ENCODE results near the gene MMP24.
"Not testable (repeated sequence)": the region's sequence is repeated elsewhere in the genome, so short reads cannot be mapped to it uniquely, and the experiment has no call there.

The MMP24 gene

DNA sequence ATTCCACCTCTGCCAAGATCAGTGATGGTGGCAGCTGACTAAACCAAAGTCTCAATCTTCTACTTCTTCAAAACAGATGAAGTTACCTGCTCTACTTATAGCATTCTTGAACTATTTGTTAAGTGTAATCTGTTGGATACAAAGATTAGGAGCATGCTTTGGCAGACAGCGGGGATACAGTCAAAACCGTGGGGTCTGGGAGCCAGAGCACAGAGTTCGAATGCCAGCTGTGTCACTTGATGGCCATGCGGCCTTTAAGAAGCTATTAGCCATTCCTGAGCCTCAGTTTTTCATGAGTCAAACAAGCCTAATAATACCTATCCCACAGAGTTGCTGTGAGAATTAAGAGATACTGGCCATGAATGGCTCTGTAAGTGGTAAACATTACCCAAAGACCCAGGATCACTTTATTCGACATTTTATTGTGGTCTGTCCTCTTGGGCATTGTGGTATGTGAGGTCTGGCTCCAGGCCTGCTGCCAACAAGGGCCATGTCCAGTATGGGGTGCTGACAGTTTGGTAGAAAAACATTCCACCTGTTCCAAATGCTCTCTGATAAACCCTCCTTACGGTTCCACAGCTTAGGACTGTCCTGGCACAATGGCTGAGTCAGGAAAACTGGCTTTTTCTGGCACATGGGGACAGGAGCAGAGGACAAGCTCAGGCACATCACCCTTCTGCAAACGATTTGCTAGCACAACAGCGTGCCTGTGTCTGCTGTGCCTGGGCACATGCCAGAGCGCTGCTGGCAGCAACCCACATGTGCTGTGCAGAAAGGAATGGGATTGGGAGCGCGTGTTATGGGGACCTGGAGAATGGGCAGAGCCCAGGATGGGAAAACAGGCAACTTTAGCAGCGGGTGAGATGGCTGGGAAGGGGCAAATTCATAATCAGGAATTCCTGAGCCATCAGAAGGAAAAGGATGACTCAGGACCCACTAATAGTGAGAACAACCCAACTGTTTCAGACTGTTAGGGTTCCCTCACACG, 81.5 kb downstream of the MMP24 start:
- Histone ChIP-seq H3K9ac (peak overlapping the region in 1 of 11 experiments; percentile 6; a peak in 2 of 22 replicates), H3K4me2 (peak overlapping the region in 9 of 11 experiments; percentile 2 to 92 (median 32); a peak in 11 of 22 replicates), H3K27ac (peak overlapping the region in 2 of 11 experiments; percentile 76 to 87; a peak in 1 of 22 replicates), H4K20me1 (peaks cover 0 to 41% (median 0%) of the 10 kb centered on the region in 11 experiments; a peak in 3 of 22 replicates), H3K27me3 (no peaks in the 10 kb centered on the region), H3K4me1 (peaks cover 11 to 65% (median 31%) of the 10 kb centered on the region in 10 experiments; a peak in 19 of 20 replicates), H3K4me3 (no peak overlapping the region), H3K36me3 (peaks cover 16 to 71% (median 50%) of the 10 kb centered on the region in 11 experiments; a peak in 21 of 22 replicates), H3K9me3 (replicated peaks in 1 of 11) (no peaks in the 10 kb centered on the region)
- no peak for TF ChIP-seq Cebpa-rat (IDR thresholded peaks at IDR 0.05)

- Histone ChIP-seq H3K9ac (no peak overlapping the region), H3K9me3 (replicated peaks in 1 of 11) (no peaks in the 10 kb centered on the region), H3K27ac (no peak overlapping the region), H3K36me3 (peaks cover 17 to 67% (median 46%) of the 10 kb centered on the region in 11 experiments; a peak in 20 of 22 replicates), H3K27me3 (no peaks in the 10 kb centered on the region), H3K4me2 (no peak overlapping the region), H3K4me3 (no peak overlapping the region), H4K20me1 (peaks cover 0 to 23% (median 0%) of the 10 kb centered on the region in 11 experiments; a peak in 2 of 22 replicates), H3K4me1 (peaks cover 11 to 52% (median 33%) of the 10 kb centered on the region in 10 experiments)
- no peak for TF ChIP-seq Cebpa-rat (IDR thresholded peaks at IDR 0.05)
These were observed 84.9 kb downstream of the MMP24 start for GRCh38 chr20:35311409-35311808.

GRCh38 chr20:35311822-35312221, 85.3 kb downstream of the MMP24 start:
- Histone ChIP-seq H3K36me3 (peaks cover 15 to 63% (median 43%) of the 10 kb centered on the region in 11 experiments; a peak in 20 of 22 replicates), H3K4me3 (no peak overlapping the region), H3K9ac (no peak overlapping the region), H3K27ac (no peak overlapping the region), H3K4me2 (peak overlapping the region in 2 of 11 experiments; percentile 48 to 53; a peak in 3 of 22 replicates), H3K4me1 (peaks cover 11 to 52% (median 33%) of the 10 kb centered on the region in 10 experiments), H3K27me3 (no peaks in the 10 kb centered on the region), H4K20me1 (peaks cover 0 to 18% (median 0%) of the 10 kb centered on the region in 11 experiments; a peak in 2 of 22 replicates), H3K9me3 (replicated peaks in 1 of 11) (no peaks in the 10 kb centered on the region)
- no peak for TF ChIP-seq Cebpa-rat (IDR thresholded peaks at IDR 0.05)

DNA sequence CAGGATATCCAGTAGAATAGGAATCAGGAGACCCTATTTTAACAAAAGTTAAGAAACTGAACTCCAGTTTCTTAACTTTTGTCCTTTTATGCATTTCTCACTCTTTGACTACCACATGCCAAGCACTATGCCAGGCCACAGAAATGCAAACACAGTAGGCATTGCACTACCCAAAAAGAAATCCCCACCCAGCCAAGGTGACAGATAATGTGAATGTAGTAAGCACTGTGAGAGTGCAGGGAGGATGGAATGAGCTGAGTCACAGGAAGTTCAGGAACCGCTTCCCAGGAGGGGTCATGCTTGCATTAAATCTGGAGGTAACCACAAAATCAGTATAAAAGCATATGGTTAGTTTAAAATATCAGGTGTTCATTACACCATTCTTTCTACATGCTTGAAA, 85.8 kb downstream of the MMP24 start:
- Histone ChIP-seq H3K4me3 (no peak overlapping the region), H3K4me1 (peaks cover 10 to 51% (median 32%) of the 10 kb centered on the region in 10 experiments), H3K9me3 (replicated peaks in 1 of 11) (no peaks in the 10 kb centered on the region), H3K4me2 (peak overlapping the region in 5 of 11 experiments; percentile 4 to 60 (median 48); a peak in 8 of 22 replicates), H3K27ac (no peak overlapping the region), H3K36me3 (peaks cover 14 to 63% (median 43%) of the 10 kb centered on the region in 11 experiments; a peak in 20 of 22 replicates), H3K27me3 (no peaks in the 10 kb centered on the region), H3K9ac (no peak overlapping the region), H4K20me1 (peaks cover 0 to 13% (median 0%) of the 10 kb centered on the region in 11 experiments; a peak in 2 of 22 replicates)
- TF ChIP-seq Cebpa-rat (IDR thresholded peaks at IDR 0.05): no peak

DNA sequence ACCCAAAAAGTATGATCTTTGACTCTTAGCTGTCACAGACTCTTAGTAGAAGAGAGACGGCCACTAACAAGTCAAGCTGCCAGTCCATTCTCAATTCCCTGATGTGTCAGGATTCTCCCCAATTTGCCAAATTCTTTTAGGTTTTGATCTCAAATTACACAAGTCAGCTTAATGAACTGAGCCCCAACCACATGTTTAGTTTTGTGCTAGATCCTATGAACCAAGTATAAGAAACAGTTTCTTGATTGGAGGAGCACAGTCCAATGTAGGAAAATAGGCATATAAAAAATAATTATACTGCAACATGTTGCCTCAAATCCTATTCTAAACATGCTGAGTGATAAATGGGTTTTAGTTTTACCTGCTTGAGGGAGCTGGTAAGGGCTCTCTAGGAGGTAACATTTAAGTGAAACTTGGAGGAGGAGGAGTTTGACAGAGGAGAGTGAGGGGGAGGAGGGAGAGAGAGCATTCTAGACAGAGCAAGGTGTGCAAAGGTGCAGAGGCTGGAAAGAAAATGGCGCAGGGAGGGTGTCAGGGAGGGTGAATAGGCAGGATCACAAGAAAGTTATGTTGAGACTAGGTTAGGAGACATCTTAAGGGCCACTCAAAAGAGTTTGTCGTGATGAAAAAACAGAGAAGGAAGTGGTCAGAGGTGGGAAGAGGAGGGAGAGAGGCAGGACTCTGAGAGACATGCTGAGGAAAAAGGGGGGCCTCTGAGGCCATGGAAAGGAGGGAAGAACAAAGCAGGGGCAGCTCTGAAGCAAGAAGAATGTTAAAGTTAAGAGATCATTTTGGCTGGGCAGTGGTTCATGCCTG, 88.5 kb downstream of the MMP24 start:
- H3K9ac ChIP-seq: no peak overlapping the region
- H3K4me3 ChIP-seq: no peak overlapping the region
- no peaks in the 10 kb centered on the region for H3K9me3 ChIP-seq (replicated peaks in 1 of 11)
- H3K4me1 ChIP-seq: peaks cover 0 to 38% (median 22%) of the 10 kb centered on the region in 10 experiments; a peak in 16 of 20 replicates
- H3K27me3 ChIP-seq: no peaks in the 10 kb centered on the region
- H3K36me3 ChIP-seq: peaks cover 15 to 50% (median 33%) of the 10 kb centered on the region in 11 experiments; a peak in 19 of 22 replicates
- no peak overlapping the region for H3K27ac ChIP-seq
- peaks cover 0 to 12% (median 0%) of the 10 kb centered on the region in 11 experiments; a peak in 2 of 22 replicates for H4K20me1 ChIP-seq
- H3K4me2 ChIP-seq: peak overlapping the region in 6 of 11 experiments; percentile 4 to 62 (median 42); a peak in 9 of 22 replicates
- no peak for TF ChIP-seq Cebpa-rat (IDR thresholded peaks at IDR 0.05)

DNA sequence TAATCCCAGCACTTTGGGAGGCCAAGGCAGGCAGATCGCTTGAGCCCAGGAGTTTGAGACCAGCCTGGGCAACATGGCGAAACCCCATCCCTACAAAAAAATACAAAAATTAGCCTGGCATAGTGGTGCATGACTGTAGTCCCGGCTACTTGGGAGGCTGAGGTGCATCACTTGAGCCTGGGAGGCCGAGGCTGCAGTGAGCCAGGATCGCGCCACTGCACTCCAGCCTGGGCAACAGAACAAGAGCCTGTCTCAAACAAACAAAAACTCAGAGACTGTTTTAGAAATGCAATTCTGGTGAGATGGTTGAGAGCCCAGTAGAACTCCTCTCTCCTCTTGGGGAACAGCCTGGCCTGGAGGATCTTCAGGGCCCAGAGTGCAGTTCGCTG, 89.1 kb downstream of the MMP24 start:
- not testable (repeated sequence) for H3K9me3 ChIP-seq (replicated peaks in 1 of 11); H3K27ac ChIP-seq; H3K27me3 ChIP-seq; H3K4me3 ChIP-seq; H3K9ac ChIP-seq
- peak overlapping the region in 6 of 11 experiments; percentile 4 to 62 (median 42); a peak in 9 of 22 replicates for H3K4me2 ChIP-seq
- H3K4me1 ChIP-seq: peaks cover 0 to 38% (median 22%) of the 10 kb centered on the region in 10 experiments; a peak in 16 of 20 replicates
- peaks cover 0 to 12% (median 0%) of the 10 kb centered on the region in 11 experiments; a peak in 2 of 22 replicates for H4K20me1 ChIP-seq
- H3K36me3 ChIP-seq: peaks cover 14 to 54% (median 33%) of the 10 kb centered on the region in 11 experiments; a peak in 19 of 22 replicates

DNA sequence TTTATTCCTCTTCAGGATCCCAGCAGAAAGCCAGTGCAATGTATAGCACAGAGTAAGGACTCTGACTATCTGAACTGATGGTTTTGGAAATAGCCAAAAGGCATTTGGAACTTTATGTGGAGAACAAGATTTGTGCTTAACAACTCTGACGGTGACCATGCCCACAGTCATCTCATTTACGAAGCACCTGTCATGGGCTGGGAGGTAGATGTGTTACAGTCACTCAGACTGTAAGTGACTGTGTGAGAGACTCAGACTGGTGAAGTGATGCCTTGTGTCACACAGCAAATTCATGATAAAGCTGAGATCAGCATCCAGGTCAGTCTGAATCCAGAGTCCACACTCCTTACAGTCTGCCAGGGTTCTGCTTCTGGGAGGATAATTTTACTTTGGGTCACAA, 89.6 kb downstream of the MMP24 start:
- Histone ChIP-seq H3K27me3 (no peaks in the 10 kb centered on the region), H3K4me1 (peaks cover 0 to 38% (median 22%) of the 10 kb centered on the region in 10 experiments; a peak in 16 of 20 replicates), H3K9ac (no peak overlapping the region), H3K4me2 (peak overlapping the region in 5 of 11 experiments; percentile 37 to 62 (median 44); a peak in 9 of 22 replicates), H3K27ac (no peak overlapping the region), H3K9me3 (replicated peaks in 1 of 11) (no peaks in the 10 kb centered on the region), H3K36me3 (peaks cover 16 to 56% (median 29%) of the 10 kb centered on the region in 11 experiments; a peak in 19 of 22 replicates), H3K4me3 (no peak overlapping the region), H4K20me1 (peaks cover 0 to 12% (median 0%) of the 10 kb centered on the region in 11 experiments; a peak in 2 of 22 replicates)
- TF ChIP-seq Cebpa-rat (IDR thresholded peaks at IDR 0.05): no peak
